HUES64 (cell line): ENCODE data around the gene ADAP1.

ENCODE experiments used
- H3K27ac ChIP-seq: 2 replicates; pipeline ENCODE4 v1.7.0; 2013; ENCODE audit warnings: low read depth, low read length, inconsistent platforms
- H3K27me3 ChIP-seq: 2 replicates; pipeline ENCODE4 v1.6.1; 2013; ENCODE audit warnings: mild to moderate bottlenecking, low read length; ENCODE audit not compliant: insufficient read depth
- H3K36me3 ChIP-seq: 2 replicates; pipeline ENCODE4 v1.6.1; 2013; ENCODE audit warnings: mild to moderate bottlenecking, low read length; ENCODE audit not compliant: insufficient read depth
- H3K4me1 ChIP-seq: 2 replicates; pipeline ENCODE4 v1.6.1; 2013; ENCODE audit warnings: mild to moderate bottlenecking, low read length, moderate library complexity; ENCODE audit not compliant: insufficient read depth
- H3K4me3 ChIP-seq: 2 replicates; pipeline ENCODE4 v1.5.1; 2013; ENCODE audit warnings: mild to moderate bottlenecking, low read length, moderate library complexity
- H3K9ac ChIP-seq: 2 replicates; pipeline ENCODE4 v1.6.1; 2013; ENCODE audit warnings: mild to moderate bottlenecking, low read depth, low read length
- H3K9me3 ChIP-seq: 2 replicates; pipeline ENCODE4 v1.6.1; 2013; ENCODE audit warnings: low read depth, low read length; ENCODE audit not compliant: insufficient read depth
- WGBS: fragments of 150-250, 120-280 bp; methylation state at CpG from one replicate; pipeline ENCODE4 v1.1.7; 2013; ENCODE audit warnings: missing lambda C conversion rate; 5-methylcytosine and 5-hydroxymethylcytosine counted together

ADAP1 gene

GRCh38 chr7:865921-866320 is 88.6 kb downstream of the ADAP1 start:
- Histone ChIP-seq H3K27ac (no peak overlapping the region), H3K4me1 (no peaks in the 10 kb centered on the region), H3K27me3 (no peaks in the 10 kb centered on the region), H3K9me3 (no peaks in the 10 kb centered on the region), H3K9ac (no peak overlapping the region), H3K4me3 (no peak overlapping the region), H3K36me3 (peaks cover 83% of the 10 kb centered on the region)
- 96% methylated on average over 25 of the region's 25 CpGs for WGBS

GRCh38 chr7:863106-863505 is 91.4 kb downstream of the ADAP1 start:
- 91% methylated on average over 16 of the region's 16 CpGs for WGBS
- Histone ChIP-seq H3K36me3 (peaks cover 88% of the 10 kb centered on the region), H3K27ac (no peak overlapping the region), H3K9ac (no peak overlapping the region), H3K27me3 (no peaks in the 10 kb centered on the region), H3K9me3 (no peaks in the 10 kb centered on the region), H3K4me1 (no peaks in the 10 kb centered on the region), H3K4me3 (no peak overlapping the region)

DNA sequence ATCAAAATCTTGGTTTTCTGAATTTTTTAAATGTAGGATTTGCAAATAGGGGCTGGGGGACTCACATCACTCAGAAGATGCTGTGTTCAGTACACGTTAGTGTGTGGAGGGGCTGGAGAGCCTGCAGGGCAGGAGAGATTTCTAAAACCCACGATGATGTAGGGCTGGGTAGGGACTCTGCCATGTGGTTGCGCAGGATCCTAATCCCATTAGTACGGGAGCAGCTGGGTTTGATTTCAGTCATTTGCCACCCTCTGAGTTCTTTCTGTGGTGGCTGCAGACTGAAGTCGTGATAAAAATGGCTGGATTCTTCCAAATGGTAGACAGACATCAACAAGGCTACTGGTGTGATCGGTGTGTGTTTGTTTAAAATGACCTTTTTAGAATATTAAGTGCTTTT is 92.3 kb downstream of the ADAP1 start:
- peaks cover 87% of the 10 kb centered on the region for H3K36me3 ChIP-seq
- no peak overlapping the region for H3K9ac ChIP-seq
- H3K27ac ChIP-seq, result no peak overlapping the region
- 96% methylated on average over 6 of the region's 6 CpGs for WGBS
- no peaks in the 10 kb centered on the region for H3K27me3 ChIP-seq
- no peak overlapping the region for H3K4me3 ChIP-seq
- no peaks in the 10 kb centered on the region for H3K4me1 ChIP-seq
- no peaks in the 10 kb centered on the region for H3K9me3 ChIP-seq

DNA sequence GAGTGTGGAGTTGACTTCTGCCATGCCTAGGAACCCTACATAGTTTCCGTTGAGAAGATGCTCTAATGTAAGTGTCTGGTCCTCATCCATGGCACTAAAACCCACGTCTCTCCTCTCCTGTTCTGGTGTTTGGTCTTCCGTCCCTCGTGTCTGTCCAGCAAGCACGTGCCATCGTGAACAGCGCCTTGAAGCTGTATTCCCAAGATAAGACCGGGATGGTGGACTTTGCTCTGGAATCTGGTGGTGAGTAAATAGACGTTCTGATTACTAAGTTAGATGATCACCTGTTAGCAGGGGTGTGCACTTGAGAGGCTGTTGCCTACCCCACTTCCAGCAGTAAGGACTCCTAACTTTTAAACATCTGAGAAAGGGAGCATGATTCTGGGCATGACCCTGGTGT is 93.3 kb downstream of the ADAP1 start:
- Histone ChIP-seq H3K4me3 (no peak overlapping the region), H3K9ac (no peak overlapping the region), H3K27ac (no peak overlapping the region), H3K27me3 (no peaks in the 10 kb centered on the region), H3K9me3 (no peaks in the 10 kb centered on the region), H3K36me3 (peaks cover 90% of the 10 kb centered on the region), H3K4me1 (no peaks in the 10 kb centered on the region)
- WGBS, result 97% methylated on average over 9 of the region's 9 CpGs

DNA sequence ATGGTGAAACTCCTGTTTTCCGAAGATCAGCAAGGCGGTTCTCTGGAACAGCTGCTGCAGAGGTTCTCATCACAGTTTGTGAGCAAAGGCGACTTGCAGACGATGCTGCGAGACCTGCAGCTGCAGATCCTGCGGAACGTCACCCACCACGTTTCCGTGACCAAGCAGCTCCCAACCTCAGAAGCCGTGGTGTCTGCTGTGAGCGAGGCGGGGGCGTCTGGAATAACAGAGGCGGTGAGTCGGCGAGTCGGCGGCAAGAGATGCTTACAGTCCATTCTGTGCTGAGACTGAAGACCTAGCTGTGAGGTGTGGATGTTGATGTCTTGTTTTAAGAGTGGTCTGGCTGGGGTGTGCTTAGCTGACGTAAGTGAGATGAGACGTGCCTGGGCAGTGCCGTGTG is 94.3 kb downstream of the ADAP1 start:
- 93% methylated on average over 21 of the region's 21 CpGs for WGBS
- no peak overlapping the region for H3K9ac ChIP-seq
- H3K4me3 ChIP-seq, result no peak overlapping the region
- no peaks in the 10 kb centered on the region for H3K9me3 ChIP-seq
- peaks cover 90% of the 10 kb centered on the region for H3K36me3 ChIP-seq
- H3K27me3 ChIP-seq, result no peaks in the 10 kb centered on the region
- no peak overlapping the region for H3K27ac ChIP-seq
- no peaks in the 10 kb centered on the region for H3K4me1 ChIP-seq

GRCh38 chr7:859359-860030 is 95.0 kb downstream of the ADAP1 start:
- H3K36me3 ChIP-seq, result peaks cover 92% of the 10 kb centered on the region
- no peaks in the 10 kb centered on the region for H3K9me3 ChIP-seq
- H3K4me1 ChIP-seq, result no peaks in the 10 kb centered on the region
- H3K27ac ChIP-seq, result no peak overlapping the region
- no peak overlapping the region for H3K9ac ChIP-seq
- H3K4me3 ChIP-seq, result no peak overlapping the region
- WGBS, result 91% methylated on average over 16 of the region's 16 CpGs
- H3K27me3 ChIP-seq, result no peaks in the 10 kb centered on the region

- 96% methylated on average over 9 of the region's 9 CpGs for WGBS
- Histone ChIP-seq H3K36me3 (peaks cover 97% of the 10 kb centered on the region), H3K4me3 (no peak overlapping the region), H3K27ac (no peak overlapping the region), H3K4me1 (no peaks in the 10 kb centered on the region), H3K9me3 (no peaks in the 10 kb centered on the region), H3K9ac (no peak overlapping the region), H3K27me3 (no peaks in the 10 kb centered on the region)
These were observed 96.8 kb downstream of the ADAP1 start for GRCh38 chr7:857661-858060.

DNA sequence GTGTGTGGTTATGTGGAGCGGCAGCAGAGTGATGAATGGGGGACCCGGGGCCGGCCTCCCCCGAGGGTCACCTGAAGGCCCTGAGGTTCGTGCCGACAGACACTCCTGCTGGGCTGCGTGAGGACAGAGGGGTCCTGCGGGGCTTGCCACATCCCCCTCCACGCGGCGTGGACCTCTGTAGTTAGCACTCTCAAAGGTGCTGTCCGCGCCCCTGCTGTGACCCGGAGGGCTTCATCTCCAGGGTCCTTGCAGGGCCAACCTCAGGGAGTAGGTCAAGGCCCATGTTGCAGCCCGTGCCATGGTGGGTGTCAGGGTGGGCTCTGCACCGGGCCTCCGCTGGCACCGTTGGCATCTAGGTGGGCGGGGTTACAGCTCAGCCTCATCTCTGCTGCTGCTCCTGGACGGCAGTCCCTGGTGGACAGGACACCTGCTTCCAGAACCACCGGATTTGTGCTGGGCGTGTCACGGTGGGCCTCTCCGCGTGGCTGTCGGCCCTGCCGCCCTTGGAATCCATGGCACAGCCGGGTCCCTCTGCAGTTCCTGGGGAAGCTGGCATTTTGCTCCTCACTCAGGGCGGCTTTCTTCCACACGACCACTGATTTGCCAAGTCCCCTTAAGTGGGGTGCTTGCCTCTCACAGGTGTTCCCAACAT is 97.9 kb downstream of the ADAP1 start:
- H3K9ac ChIP-seq, result no peak overlapping the region
- peaks cover 97% of the 10 kb centered on the region for H3K36me3 ChIP-seq
- no peaks in the 10 kb centered on the region for H3K4me1 ChIP-seq
- H3K27ac ChIP-seq, result no peak overlapping the region
- H3K4me3 ChIP-seq, result no peak overlapping the region
- 95% methylated on average over 30 of the region's 30 CpGs for WGBS
- no peaks in the 10 kb centered on the region for H3K9me3 ChIP-seq
- no peaks in the 10 kb centered on the region for H3K27me3 ChIP-seq

GRCh38 chr7:855686-856369 is 98.7 kb downstream of the ADAP1 start:
- Histone ChIP-seq H3K9ac (no peak overlapping the region), H3K4me3 (no peak overlapping the region), H3K9me3 (no peaks in the 10 kb centered on the region), H3K4me1 (no peaks in the 10 kb centered on the region), H3K27ac (no peak overlapping the region), H3K36me3 (peaks cover 97% of the 10 kb centered on the region), H3K27me3 (no peaks in the 10 kb centered on the region)
- WGBS, result 96% methylated on average over 29 of the region's 29 CpGs

DNA sequence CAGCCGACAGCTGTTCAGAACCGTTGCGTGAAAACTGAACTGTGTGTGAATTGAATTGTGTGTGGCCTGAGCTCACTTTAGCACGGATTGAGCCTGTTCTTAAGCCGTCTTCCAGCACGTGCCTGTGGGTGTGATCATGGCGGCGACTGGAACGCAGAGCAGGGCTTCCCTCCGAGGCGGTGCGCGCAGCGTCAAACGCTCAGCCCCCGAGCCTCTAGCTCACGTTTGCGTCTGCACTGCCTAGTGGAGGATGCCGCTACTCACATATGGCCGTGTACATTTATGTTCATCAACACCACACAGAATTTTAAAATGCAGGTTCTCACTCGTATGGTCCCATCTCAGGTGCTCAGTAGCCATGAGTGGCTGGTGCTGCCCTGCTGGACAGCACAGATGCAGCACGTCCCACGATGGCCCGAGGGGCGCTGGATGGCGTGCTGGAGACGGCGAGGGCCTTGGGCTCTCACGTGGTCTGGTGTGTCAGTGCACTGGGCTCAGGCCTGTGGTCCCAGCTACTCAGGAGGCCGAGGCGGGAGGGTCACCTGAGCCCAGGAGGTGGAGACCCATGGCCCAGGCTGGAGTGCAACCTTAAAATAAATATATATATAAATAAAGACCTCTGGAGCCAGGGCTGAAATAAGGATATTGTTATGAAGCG is 100.2 kb downstream of the ADAP1 start:
- Histone ChIP-seq H3K27me3 (no peaks in the 10 kb centered on the region), H3K27ac (no peak overlapping the region), H3K4me1 (no peaks in the 10 kb centered on the region), H3K9ac (no peak overlapping the region), H3K9me3 (no peaks in the 10 kb centered on the region), H3K36me3 (peaks cover 95% of the 10 kb centered on the region), H3K4me3 (no peak overlapping the region)
- WGBS, result 95% methylated on average over 32 of the region's 32 CpGs
